NK-92 (cell line): ENCODE results near the gene CTDNEP1.

Experiments used
- DNase-seq: peaks from one replicate; lab custom pipeline; 2025; ENCODE audit not compliant: unreplicated experiment; lab: John Stamatoyannopoulos, UW

CTDNEP1 gene

DNA sequence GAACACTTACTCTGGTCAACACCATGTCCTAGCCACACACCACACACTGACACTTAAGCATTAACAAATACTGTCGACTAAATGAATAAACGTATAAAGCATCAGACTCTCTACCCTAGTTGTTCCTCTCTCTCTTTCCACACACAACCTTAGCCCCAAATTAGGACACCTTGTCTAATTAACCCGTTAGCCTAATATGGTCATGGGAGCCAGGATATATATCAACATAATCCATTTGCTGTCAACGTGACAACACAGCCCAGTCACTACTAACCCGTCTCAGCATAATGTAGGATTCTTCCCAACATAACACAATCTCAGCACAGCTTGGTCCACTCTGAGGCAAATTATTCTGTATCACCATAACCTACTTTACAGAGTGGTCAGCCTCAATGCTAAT, 19.4 kb downstream of the CTDNEP1 start:
- no peak for DNase-seq

DNA sequence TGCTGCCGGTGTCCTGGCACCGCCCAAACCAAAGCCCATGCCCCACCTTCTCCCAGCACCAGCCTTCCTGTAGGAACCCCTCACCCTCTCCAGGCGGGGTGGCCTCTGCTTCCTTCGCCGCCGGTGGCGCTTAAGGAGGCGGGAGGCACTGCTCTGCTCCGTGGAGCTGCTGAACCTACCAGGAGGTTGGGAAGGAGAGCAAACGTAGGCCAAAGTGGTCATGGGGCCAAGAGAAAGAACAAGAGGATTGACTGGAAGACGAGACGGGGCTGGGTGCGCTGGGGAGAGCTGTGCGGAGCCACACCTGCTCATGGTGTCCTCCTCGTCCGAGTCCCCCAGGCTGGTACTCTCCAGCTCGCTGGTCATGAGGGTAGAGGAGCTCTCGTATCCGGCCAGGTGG, 22.0 kb downstream of the CTDNEP1 start:
- DNase-seq = no peak

DNA sequence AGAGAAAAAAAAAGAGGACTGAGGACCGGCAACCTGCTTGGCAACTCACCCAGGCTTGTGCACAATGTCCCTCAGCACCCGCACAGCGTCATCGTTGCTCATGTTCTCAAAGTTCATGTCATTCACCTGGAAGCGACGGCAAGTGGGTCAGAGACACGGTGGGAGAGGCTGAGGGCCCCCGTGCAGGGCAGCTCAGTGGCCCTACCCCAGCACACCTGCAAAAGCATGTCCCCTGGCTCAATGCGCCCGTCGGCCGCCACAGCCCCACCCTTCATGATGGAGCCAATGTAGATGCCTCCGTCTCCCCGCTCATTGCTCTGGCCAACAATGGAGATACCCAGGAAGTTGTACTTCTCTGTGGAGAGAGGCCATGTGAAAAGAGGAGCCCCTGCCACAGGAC, 22.6 kb downstream of the CTDNEP1 start:
- DNase-seq = no peak

DNA sequence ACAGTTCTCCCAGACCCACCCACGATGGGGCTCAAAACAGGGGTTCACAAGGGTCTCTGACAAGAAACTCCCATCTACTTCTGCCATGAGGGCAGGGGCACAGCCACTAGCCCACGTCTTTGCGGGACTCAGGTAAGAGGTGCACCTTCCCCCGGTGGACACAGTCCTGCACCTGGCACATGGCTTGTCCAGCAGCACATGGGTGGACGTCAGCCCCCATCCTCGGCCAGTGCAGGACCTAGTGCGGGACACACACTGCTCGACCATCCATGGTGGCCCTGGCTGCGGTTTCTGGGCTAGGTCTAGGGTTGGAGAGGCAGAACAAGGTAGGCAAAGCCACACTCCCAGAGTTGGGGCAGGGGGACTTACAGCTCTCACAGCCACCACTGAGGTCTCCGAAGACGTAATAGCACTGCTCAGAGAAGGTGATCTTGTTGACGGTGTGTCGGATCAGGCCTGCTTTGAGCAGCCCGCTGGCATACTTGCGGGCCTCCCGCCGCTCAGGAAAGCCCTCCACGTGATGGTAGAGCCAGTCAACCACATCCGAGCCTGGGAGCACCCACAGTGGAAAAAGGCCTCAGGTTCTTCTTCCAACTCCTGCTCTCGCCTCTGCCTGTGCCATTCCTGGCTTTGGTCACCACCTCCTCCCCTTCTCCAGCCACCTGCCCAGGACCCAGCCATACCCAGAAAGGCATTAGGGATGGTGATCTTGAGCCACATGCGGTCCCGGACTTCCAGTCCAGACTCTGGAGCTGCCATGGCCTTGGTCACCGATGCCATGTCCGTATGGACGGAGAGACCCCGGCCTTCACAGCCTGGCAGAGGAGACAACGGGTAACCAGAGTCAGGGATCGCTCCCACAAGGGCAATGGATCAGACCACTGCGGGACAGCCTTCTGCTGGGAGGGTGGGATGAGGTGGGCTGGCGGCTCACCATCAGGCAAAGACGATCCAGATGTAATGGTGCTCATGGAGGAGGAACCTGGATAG, 24.5 kb downstream of the CTDNEP1 start:
- DNase-seq = no peak

DNA sequence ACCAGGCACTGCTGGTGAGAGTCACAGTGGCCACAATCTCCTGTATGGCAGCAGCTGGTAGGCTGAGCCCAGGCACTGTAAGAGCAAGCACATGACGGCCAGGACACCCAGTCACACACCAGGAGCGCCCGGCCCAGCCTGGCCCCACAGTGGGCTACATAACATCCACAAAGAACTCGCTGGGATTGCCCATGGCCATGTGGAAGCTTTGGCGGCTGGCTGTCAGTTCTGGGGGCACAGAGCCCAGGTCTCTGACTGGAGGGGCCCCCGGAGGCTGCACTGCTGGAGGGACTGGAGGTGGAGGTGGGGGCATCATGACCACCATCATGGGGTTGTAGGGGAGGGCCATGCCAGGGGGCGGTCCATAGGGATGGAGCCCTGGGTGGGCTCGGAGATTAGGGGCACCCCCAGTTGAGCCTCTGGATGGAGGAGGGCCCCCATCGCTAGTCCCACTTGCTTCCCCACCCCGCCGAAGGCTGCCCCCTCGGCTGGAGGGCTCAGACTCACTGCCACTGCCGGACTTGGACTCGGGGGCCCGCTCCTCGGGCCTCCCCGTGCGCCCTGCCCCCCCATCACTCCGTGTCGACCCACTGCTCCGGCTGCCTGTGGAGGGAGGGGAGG, 25.7 kb downstream of the CTDNEP1 start:
- DNase-seq = no peak

DNA sequence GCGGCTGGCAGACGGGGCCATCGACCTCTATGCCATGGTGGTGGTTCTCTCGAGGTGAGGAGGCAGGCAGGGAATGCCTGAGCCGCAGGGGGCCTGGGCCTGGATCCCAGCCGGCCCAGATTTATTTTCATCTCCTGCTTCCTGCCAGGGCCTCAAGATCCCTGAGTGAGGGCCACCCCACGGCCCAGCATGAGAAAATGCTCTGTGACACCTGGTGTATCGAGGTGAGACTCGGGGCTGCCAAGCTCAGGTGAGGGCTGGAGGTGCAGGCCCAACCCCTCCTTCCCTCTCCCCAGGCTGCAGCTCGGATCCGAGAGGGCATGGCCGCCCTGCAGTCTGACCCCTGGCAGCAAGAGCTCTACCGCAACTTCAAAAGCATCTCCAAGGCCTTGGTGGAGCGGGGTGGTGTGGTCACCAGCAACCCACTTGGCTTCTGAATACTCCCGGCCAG, 26.8 kb downstream of the CTDNEP1 start:
- no peak for DNase-seq

DNA sequence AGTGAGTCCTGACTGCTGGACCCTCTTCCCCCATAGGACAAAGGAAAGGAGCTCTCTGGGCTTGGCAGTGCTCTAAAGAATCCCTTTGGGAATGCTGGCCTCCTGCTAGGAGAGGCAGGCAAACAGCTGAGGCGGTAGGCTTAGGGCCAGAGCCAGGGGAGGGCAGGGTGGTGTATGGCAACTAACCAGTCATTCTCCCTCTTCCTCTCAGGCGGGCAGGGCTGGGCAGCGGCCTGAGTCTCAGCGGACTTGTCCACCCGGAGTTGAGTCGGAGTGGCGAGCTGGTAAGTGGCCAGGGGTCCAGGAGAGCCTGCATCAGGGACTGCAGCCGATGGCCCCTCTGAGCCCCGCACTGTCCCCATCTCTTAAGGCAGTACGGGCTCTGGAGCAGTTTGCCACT, 27.4 kb downstream of the CTDNEP1 start:
- no peak for DNase-seq

DNA sequence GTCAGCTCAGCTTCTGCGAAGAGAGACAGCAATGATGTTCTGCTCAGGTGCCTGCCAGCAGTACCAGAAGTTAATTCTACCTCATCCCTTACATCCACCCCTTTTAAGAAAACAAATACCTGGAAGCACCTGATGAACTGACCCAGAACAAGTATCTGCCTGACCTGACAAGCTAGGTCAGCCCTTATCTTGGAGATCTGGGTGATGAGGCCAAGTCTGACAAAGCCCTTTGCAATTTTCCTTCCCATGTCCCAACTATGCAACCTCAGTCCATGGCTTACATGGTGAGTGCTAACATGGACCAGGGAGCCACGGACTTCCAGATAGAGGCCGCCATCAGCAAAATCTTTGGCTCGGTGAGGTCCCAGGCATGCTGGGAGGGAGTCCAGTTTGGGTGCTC, 28.2 kb downstream of the CTDNEP1 start:
- DNase-seq = no peak

DNA sequence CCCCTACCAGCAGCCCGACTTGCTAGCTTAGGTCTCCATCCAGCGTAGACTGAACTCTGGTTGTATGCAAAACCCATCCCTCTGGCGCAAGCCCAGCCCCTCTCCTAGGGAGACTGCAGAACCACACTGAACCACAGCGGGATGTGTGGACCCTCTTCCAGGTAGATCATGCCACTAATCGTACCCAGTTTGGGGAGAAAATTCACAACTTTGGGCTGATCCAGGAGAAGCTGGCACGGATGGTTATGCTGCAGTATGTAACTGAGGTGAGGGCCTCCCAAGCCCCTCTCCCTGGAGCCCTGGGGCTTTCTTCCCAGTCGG, 28.6 kb downstream of the CTDNEP1 start:
- no peak for DNase-seq

DNA sequence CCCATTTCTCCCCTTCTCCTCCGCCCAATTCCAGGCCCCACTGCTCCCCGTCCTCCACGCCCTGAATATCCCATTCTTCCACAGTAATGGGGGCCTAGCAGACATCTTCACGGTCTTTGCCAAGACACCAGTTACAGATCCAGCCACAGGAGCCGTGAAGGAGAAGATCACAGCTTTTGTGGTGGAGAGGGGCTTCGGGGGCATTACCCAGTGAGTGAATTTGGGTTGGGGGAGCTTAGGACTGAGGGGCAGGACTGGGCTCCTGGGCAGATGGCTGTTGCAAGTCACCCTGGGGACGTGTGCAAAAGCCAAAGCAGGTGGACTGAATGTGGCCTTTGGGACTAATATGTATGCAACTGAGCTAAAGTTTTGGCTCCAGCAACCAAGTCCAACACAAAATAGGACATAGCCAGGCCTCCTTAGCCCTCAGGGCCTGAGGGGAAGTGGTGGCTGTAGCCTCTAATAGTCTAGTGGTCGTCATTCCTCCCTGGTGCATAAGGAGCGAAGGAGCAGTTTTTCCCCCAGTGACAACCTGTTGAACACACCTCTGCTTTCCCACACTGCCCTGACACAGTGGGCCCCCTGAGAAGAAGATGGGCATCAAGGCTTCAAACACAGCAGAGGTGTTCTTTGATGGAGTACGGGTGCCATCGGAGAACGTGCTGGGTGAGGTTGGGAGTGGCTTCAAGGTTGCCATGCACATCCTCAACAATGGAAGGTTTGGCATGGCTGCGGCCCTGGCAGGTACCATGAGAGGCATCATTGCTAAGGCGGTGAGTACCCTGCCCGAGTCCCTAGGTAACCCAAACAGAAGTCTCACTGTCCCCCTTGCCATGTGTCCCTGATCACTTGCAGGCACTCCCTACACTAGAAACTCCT, 29.2 kb downstream of the CTDNEP1 start:
- no peak for DNase-seq

DNA sequence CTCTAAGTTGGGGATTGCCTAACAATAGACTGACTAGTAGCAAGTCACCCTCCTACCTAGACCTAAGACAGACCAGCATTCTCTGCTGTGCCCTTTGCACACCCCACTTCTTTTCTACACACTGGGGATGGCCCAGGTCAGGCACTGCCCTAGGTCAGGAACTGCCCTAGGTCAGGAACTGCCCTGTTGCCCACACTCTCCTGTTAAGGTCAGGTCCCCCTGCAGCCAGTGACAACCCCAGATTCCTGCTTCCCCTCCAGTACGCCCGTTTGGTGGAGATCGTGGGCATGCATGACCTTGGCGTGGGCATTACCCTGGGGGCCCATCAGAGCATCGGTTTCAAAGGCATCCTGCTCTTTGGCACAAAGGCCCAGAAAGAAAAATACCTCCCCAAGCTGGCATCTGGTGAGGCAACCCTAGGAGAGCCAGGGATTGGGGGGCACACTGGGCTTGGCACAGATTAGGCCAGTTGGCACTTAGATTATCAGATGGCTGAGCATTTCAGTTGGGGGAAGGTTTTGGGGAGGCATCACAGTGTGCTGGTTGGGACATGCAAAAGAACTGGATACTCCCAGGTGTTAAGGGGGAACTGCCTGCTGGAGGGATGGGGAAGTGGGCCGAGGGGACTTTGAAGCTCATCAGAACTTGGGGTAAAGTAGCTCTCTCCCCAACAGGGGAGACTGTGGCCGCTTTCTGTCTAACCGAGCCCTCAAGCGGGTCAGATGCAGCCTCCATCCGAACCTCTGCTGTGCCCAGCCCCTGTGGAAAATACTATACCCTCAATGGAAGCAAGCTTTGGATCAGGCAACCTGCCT, 30.0 kb downstream of the CTDNEP1 start:
- DNase-seq = no peak

DNA sequence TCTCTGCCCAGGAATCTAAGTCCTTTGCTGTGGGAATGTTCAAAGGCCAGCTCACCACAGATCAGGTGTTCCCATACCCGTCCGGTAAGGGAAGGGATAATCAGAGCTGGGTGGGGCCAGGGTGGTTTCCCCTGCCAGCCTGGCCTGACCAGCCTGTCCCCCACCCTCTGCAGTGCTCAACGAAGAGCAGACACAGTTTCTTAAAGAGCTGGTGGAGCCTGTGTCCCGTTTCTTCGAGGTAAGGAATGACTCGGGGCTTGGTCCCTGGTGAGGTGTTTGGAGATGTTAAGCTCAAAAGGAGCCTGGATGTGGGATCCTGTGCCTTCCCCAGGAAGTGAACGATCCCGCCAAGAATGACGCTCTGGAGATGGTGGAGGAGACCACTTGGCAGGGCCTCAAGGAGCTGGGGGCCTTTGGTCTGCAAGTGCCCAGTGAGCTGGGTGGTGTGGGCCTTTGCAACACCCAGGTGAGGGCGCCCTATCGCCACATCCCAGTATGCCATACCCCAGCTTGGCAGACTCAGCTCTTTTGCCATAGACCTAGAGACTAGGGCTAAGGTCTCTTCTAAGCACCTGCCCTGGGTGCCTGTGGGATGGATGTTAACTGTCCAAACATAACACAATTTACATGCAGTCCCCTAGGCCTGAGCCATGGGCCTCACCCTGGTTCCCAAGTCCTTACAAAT, 30.8 kb downstream of the CTDNEP1 start:
- no peak for DNase-seq

DNA sequence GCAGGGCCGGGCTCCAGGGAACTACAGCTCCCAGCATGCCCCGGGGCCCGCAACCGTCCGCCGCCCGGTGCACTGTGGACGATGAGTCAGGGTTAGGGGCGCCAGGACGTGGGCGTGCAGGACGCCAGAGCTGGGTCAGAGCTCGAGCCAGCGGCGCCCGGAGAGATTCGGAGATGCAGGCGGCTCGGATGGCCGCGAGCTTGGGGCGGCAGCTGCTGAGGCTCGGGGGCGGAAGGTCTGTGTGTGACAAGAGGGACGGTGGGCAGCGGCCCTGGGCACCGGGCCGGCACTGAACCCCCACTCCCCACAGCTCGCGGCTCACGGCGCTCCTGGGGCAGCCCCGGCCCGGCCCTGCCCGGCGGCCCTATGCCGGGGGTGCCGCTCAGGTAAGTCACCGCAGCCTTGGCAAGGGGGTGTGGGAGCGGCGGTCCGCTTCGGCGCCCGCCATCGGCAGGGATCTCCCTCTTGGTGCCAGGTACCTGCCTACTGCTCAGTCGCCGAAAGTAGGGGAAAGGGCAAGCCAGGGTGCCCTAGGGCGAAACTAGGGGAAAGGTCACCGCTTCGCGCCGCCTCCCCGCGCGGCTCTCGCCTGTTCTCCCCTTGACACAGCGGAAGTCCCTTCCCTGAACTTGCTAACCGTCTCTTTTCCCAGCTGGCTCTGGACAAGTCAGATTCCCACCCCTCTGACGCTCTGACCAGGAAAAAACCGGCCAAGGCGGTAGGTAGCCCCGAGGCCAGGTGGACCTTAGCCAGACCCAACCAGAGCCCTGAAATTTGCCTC, 31.5 kb downstream of the CTDNEP1 start, which contains the start of the genes ACADVL and DLG4:
Gene ACADVL (plus strand): TSS at position 127 of the 781 bp plus-strand sequence. CDS start 47 bp downstream, at position 174.
Gene DLG4 (minus strand): TSS at position 25 of the 781 bp plus-strand sequence.
- DNase-seq = no peak

DNA sequence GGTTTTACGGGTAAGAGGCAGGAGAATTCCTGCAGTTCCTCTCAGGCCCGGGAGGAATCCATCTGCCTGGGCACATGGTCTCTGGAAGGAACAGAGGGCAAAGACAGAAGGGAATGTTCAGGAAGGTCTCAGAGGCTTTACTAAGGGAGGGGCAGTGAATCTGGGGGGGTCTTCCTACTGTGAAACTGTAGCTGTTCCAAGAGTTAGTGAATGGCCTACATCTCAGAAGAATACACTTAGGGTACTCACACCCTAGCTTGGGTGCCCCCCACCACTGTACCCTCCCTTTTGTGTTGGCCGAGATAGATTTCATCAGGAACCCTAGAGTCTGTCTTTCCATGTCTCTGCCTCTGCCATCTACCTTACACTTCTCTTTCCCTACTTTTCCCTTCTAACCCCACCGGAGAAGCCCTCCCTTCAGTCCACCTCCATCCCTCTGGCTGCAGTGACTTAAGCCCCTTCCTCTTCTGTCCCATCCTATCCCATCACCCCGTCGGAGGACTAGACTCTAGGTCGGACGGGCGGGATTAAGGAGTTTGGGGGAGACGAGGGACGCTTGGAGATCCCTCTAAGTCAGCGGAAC, 32.2 kb downstream of the CTDNEP1 start:
- no peak for DNase-seq

DNA sequence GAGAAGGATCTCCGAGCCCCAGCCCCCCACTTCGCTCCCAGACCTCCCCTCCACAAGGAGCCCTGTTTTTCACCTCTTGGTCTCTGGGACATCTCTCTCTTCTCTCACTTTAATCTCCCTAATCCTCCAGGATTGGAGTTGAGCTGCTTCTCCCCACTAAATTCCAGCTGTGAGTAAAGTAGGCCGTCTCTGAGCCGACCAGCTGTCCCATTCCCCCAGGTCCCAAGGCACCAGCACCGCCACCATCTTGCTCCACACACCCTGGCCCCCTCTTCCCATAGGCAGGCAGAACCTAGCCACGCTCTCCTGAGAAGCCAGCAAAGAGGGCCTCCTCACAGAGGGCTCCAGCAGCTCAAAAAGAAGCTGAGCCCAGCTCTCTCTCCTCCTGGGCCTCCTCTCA, 32.8 kb downstream of the CTDNEP1 start:
- DNase-seq = no peak

DNA sequence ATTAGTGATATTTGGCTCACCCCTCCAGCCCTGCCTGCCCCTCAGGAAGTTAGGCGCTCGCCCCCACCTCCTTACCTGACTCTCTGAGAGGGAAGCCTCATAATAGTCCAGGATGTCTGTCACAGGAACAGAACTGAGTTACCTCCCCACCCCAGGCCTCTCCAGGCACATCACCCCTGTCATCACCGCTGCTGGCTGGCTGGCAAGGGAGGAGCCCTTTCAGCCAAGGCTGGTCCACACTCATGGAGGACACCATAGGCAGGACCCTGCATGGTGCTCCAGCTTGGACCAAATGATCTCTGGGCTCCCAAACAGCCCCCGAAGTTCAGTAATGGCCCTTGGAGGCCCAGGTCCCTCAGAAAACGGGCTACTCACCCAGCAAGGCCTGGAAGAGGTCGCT, 33.4 kb downstream of the CTDNEP1 start:
- no peak for DNase-seq

DNA sequence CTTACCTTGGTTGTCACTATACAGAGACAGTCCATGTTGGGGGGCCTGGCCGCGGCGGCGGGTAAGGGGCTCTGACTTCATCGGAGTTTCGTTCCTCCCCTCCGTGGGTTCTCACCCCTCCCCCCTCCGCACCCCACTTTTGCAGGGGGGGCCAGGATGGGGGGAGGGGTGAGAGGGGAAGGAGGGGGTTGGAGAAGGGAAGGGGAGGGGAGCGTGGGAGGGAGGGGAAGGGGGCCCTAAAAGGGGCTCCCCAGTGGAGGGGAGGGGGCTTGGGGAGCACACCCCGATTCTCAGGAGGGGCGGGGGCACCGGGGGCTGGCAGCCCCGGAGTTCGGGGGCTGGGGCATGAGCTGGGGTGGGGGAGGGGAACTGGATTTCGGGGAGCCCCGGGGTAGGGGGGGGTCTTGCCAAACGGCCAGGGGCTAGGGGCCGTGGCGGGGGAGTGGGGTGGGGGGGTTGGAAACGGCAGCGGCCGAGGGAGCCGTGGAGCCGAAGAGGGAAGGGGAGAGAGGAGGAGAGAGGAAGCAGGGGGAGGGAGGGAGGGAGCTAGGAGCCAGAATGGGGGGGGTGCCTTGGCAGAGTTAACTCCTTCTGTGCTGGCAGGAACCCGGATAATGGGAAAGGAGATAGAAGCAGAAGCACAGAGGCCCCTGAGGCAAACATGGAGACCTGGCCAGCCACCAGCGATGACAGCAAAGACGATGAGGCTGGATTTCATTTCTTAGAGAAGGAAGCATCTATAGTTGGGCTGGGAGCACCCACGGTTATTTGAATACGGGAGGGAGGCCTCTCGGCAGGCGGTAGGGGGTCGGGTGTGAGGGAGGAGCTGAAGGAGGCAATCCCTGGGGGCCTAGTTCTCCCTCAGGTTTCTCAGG, 34.2 kb downstream of the CTDNEP1 start:
- no peak for DNase-seq
